H1 (cell line): Measurements from ENCODE around the gene SAFB2. TPM values are rescaled to one million over a fixed set of nuclear protein-coding genes. Genes with fewer than 3 reads are reported as not detected.

Experiments
- CTCF ChIA-PET: fragments of 300-600 bp; sonication (Branson Sonifier 250); formaldehyde crosslinking; loops from one replicate; lab custom pipeline; 2021; ENCODE audit not compliant: partially characterized antibody; lab: Charles Lee
- POLR2A ChIA-PET: fragments of 300-600 bp; sonication (Branson Sonifier 250); formaldehyde crosslinking; loops from one replicate; lab custom pipeline; 2021; ENCODE audit warnings: inconsistent platforms; ENCODE audit not compliant: partially characterized antibody; lab: Charles Lee
- DNase-seq, 2 experiments: peaks; one replicate each; pipeline versions ENCODE4 v3.0.0 to v3.0.0-alpha.2; 2010 to 2022; ENCODE audit warnings: low spot score in 2 of 2, low read depth in 1 of 2, mixed read lengths in 1 of 2
- FAIRE-seq: peaks from 2 replicates; lab custom pipeline; 2011; peaks lifted over from hg19 to GRCh38; lab: Jason Lieb, UNC
- H2AFZ ChIP-seq: 2 replicates; pipeline ENCODE4 v1.8.1; 2012; ENCODE audit warnings: low read length, inconsistent platforms
- H2AK5ac ChIP-seq: 2 replicates; pipeline ENCODE4 v1.6.1; 2013; ENCODE audit warnings: low read depth, low read length
- H2BK120ac ChIP-seq: replicated peaks from 2 replicates; pipeline ENCODE3; 2013; ENCODE audit warnings: low read depth, low read length, inconsistent platforms
- H2BK12ac ChIP-seq: 2 replicates; pipeline ENCODE4 v1.6.1; 2013; ENCODE audit warnings: low read depth, low read length
- H2BK15ac ChIP-seq: 2 replicates; pipeline ENCODE4 v1.6.1; 2013; ENCODE audit warnings: low read length
- H2BK20ac ChIP-seq: 2 replicates; pipeline ENCODE4 v1.6.1; 2013; ENCODE audit warnings: low read length
- H2BK5ac ChIP-seq: 2 replicates; pipeline ENCODE4 v1.6.1; 2013; ENCODE audit warnings: low read depth, low read length
- H3K14ac ChIP-seq: 2 replicates; pipeline ENCODE4 v1.6.1; 2013; ENCODE audit warnings: inconsistent platforms; ENCODE audit not compliant: insufficient read length
- H3K18ac ChIP-seq: 2 replicates; pipeline ENCODE4 v1.6.1; 2013; ENCODE audit warnings: low read length; ENCODE audit errors: extremely low read depth
- H3K23ac ChIP-seq: 2 replicates; pipeline ENCODE4 v1.6.1; 2013; ENCODE audit warnings: inconsistent platforms; ENCODE audit not compliant: insufficient read length
- H3K23me2 ChIP-seq: 2 replicates; pipeline ENCODE4 v1.6.1; 2013; ENCODE audit warnings: low read depth, low read length
- H3K27ac ChIP-seq: 2 replicates; pipeline ENCODE4 v1.6.1; 2011; ENCODE audit warnings: low read depth, low read length, inconsistent platforms
- H3K27me3 ChIP-seq, 4 experiments: replicated peaks in 1 of 4; 1 replicate in 1 of 4; 2 replicates in 3 of 4; pipeline versions ENCODE4 v1.6.1 to v1.8.1; 2011 to 2013; ENCODE audit warnings: low read length in 3 of 4, mild to moderate bottlenecking in 3 of 4, inconsistent platforms in 2 of 4, mixed read lengths in 2 of 4, moderate library complexity in 1 of 4; ENCODE audit not compliant: control insufficient read depth in 3 of 4, insufficient read depth in 3 of 4; ENCODE audit errors: extremely low read depth in 1 of 4
- H3K36me3 ChIP-seq, 4 experiments: 2 replicates each; pipeline versions ENCODE4 v1.6.1 to v1.8.1; 2011 to 2013; ENCODE audit warnings: mild to moderate bottlenecking in 4 of 4, low read length in 3 of 4, moderate library complexity in 2 of 4, control low read depth in 1 of 4, inconsistent platforms in 1 of 4; ENCODE audit not compliant: insufficient read depth in 4 of 4, control insufficient read depth in 2 of 4
- H3K4ac ChIP-seq: replicated peaks from 2 replicates; pipeline ENCODE3; 2013; ENCODE audit warnings: low read length, low read depth, mixed read lengths, inconsistent platforms; ENCODE audit not compliant: insufficient read length
- H3K4me1 ChIP-seq, 4 experiments: replicated peaks in 1 of 4; 1 replicate in 1 of 4; 2 replicates in 3 of 4; pipeline versions ENCODE4 v1.6.1 to v1.8.1; 2011 to 2013; ENCODE audit warnings: low read length in 3 of 4, inconsistent platforms in 2 of 4, mixed read lengths in 1 of 4; ENCODE audit not compliant: insufficient read depth in 4 of 4, control insufficient read depth in 3 of 4
- H3K4me2 ChIP-seq, 2 experiments: 2 replicates each; pipeline versions ENCODE4 v1.6.1 to v1.8.1; 2011 to 2013; ENCODE audit warnings: low read depth in 2 of 2, low read length in 2 of 2, control low read depth in 1 of 2, inconsistent platforms in 1 of 2, mild to moderate bottlenecking in 1 of 2; ENCODE audit not compliant: insufficient read depth in 1 of 2
- H3K4me3 ChIP-seq, 4 experiments: fragments of 200-600, 300-600 bp in 1 of 4; sonication (generic), shearing (Covaris generic), sonication (Bioruptor Twin) in 1 of 4; 2 replicates each; pipeline versions ENCODE4 v1.5.1 to v1.8.1; 2011 to 2016; ENCODE audit warnings: low read length in 4 of 4, low read depth in 3 of 4, control low read depth in 2 of 4, inconsistent platforms in 2 of 4, mild to moderate bottlenecking in 2 of 4, mixed read lengths in 1 of 4, moderate library complexity in 1 of 4; ENCODE audit not compliant: insufficient read depth in 2 of 4; ENCODE audit errors: extremely low read depth in 1 of 4
- H3K56ac ChIP-seq: replicated peaks from 2 replicates; pipeline ENCODE3; 2013; ENCODE audit warnings: low read depth, mild to moderate bottlenecking, mixed read lengths, low read length, inconsistent platforms; ENCODE audit not compliant: insufficient read length
- H3K79me1 ChIP-seq: 2 replicates; pipeline ENCODE4 v1.6.1; 2013; ENCODE audit warnings: low read depth, low read length, control low read depth
- H3K79me2 ChIP-seq, 2 experiments: 2 replicates each; pipeline versions ENCODE4 v1.6.1 to v1.8.1; 2012 to 2013; ENCODE audit warnings: low read length in 2 of 2, mild to moderate bottlenecking in 2 of 2, inconsistent platforms in 1 of 2; ENCODE audit not compliant: insufficient read depth in 2 of 2, control insufficient read depth in 1 of 2
- H3K9ac ChIP-seq, 4 experiments: replicated peaks in 1 of 4; 1 replicate in 1 of 4; 2 replicates in 3 of 4; pipeline versions ENCODE4 v1.6.1 to v1.8.1; 2011 to 2013; ENCODE audit warnings: low read depth in 3 of 4, low read length in 3 of 4, control low read depth in 2 of 4, mild to moderate bottlenecking in 2 of 4, moderate library complexity in 2 of 4, inconsistent platforms in 1 of 4; ENCODE audit errors: extremely low read depth in 1 of 4
- H3K9me3 ChIP-seq, 2 experiments: 2 replicates each; pipeline versions ENCODE4 v1.6.1 to v1.8.1; 2012 to 2013; ENCODE audit warnings: mild to moderate bottlenecking in 2 of 2, moderate library complexity in 2 of 2, control low read depth in 1 of 2, inconsistent platforms in 1 of 2, low read depth in 1 of 2, low read length in 1 of 2, mixed read lengths in 1 of 2; ENCODE audit not compliant: insufficient read depth in 2 of 2
- H4K20me1 ChIP-seq, 2 experiments: replicated peaks in 1 of 2; 2 replicates each; pipeline versions ENCODE3 to v1.8.1; 2011 to 2013; ENCODE audit warnings: inconsistent platforms in 2 of 2, low read length in 2 of 2, mild to moderate bottlenecking in 1 of 2; ENCODE audit not compliant: insufficient read depth in 2 of 2, control insufficient read depth in 1 of 2
- H4K5ac ChIP-seq: 2 replicates; pipeline ENCODE4 v1.6.1; 2013; ENCODE audit warnings: low read length, low read depth, mixed read lengths, inconsistent platforms; ENCODE audit not compliant: insufficient read length
- H4K8ac ChIP-seq: 2 replicates; pipeline ENCODE4 v1.8.0; 2013; ENCODE audit warnings: mild to moderate bottlenecking, moderate library complexity, low read length, inconsistent platforms; ENCODE audit not compliant: insufficient read depth; ENCODE audit errors: extremely low read depth
- H4K91ac ChIP-seq: replicated peaks from 2 replicates; pipeline ENCODE3; 2013; ENCODE audit warnings: low read length, mixed read lengths, inconsistent platforms; ENCODE audit not compliant: insufficient read length
- CHD2 ChIP-seq: IDR thresholded peaks from 2 replicates; pipeline ENCODE4 v1.6.1; 2012; ENCODE audit warnings: low read length, improper control_type of control experiment
- CREB1 ChIP-seq: IDR thresholded peaks from 2 replicates; pipeline ENCODE4 v1.6.1; 2012; ENCODE audit warnings: inconsistent platforms
- EP300 ChIP-seq, 2 experiments: IDR thresholded peaks; 1 replicate in 1 of 2; 2 replicates in 1 of 2; pipeline ENCODE4 v1.6.1; 2011 to 2012; ENCODE audit warnings: low read depth in 2 of 2, low read length in 2 of 2, mild to moderate bottlenecking in 2 of 2, borderline replicate concordance in 1 of 2, inconsistent platforms in 1 of 2, moderate library complexity in 1 of 2
- GABPA ChIP-seq: IDR thresholded peaks from 2 replicates; pipeline ENCODE4 v1.6.1; 2011; ENCODE audit warnings: mild to moderate bottlenecking, low read length, moderate library complexity, borderline replicate concordance; ENCODE audit not compliant: insufficient read depth
- NRF1 ChIP-seq: IDR thresholded peaks from 2 replicates; pipeline ENCODE4 v1.6.1; 2011; ENCODE audit warnings: mild to moderate bottlenecking, low read depth, low read length, improper control_type of control experiment
- SIRT6 ChIP-seq: IDR thresholded peaks from one replicate; pipeline ENCODE4 v1.7.1; 2012; ENCODE audit warnings: low read length, inconsistent platforms
- SP2 ChIP-seq: IDR thresholded peaks from 2 replicates; pipeline ENCODE4 v1.6.1; 2012; ENCODE audit warnings: mild to moderate bottlenecking, low read length, inconsistent platforms
- WGBS, 2 experiments: shearing (Covaris generic) in 1 of 2; methylation state at CpG; one replicate each; pipeline versions ENCODE4 v1.1.6 to v1.1.7; 2013 to 2015; ENCODE audit warnings: low lambda C conversion rate in 2 of 2, mixed read lengths in 2 of 2, inconsistent platforms in 1 of 2, low coverage in 1 of 2, missing lambda C conversion rate in 1 of 2; ENCODE audit not compliant: insufficient replicate concordance in 2 of 2, insufficient coverage in 1 of 2, insufficient read length in 1 of 2; ENCODE audit errors: extremely low coverage in 1 of 2, missing lambda C conversion rate in 1 of 2; 5-methylcytosine and 5-hydroxymethylcytosine counted together
- polyA plus RNA-seq, 7 experiments: library from polyadenylated mRNA; depleted of rRNA in 3 of 7; stranded (reverse) in 5 of 7; unstranded in 2 of 7; fragments of >200 nt in 5 of 7; fragments of 200-250 nt in 2 of 7; gene quantifications; 1 replicate in 5 of 7; 2 replicates in 1 of 7; 4 replicates in 1 of 7; pipeline versions ENCODE4 v1.2.1 to v1.2.3, GENCODE V29; 2011 to 2013; ENCODE audit warnings: missing spikeins in 2 of 7, mixed read lengths in 2 of 7
- total RNA-seq: library from RNA; stranded (reverse); fragmentation: NEBNext Ultra II Directional; extraction: Animal tissue kit (Norgen Biotek cat#: 25700); gene quantifications from 2 replicates; pipeline ENCODE4 v1.2.1, GENCODE V29; 2021

The SAFB2 gene
- total and polyA plus RNA-seq, 2 of the 8 experiments (the other 6 are each of a cell fraction or from before 2014, with no cell fraction given): 14.8 to 63.8 TPM

GRCh38 chr19:5558101-5558621, 64.4 kb downstream of the SAFB2 start:
- H3K36me3 ChIP-seq: no peaks in the 10 kb centered on the region
- no peaks in the 10 kb centered on the region for H3K79me1 ChIP-seq
- H3K56ac ChIP-seq: no peak overlapping the region
- no peak overlapping the region for H3K23ac ChIP-seq
- H3K27me3 ChIP-seq: no peaks in the 10 kb centered on the region
- H2AK5ac ChIP-seq: 0 out of 2 replicates have a peak overlapping the region, but pooled peaks have one; percentile 24
- FAIRE-seq (no peak), DNase-seq (no peak)
- H4K91ac ChIP-seq: no peak overlapping the region
- no peaks in the 10 kb centered on the region for H4K20me1 ChIP-seq
- 0 out of 2 replicates have a peak overlapping the region, but pooled peaks have one; percentile 13 for H2BK20ac ChIP-seq
- POLR2A ChIA-PET: interaction anchor here (0.9 to 1.0 kb wide), 2 partner anchors 65 to 204 kb away, joined by 3 to 5 read pairs; partner anchors contain the start of genes SAFB and SAFB2
- H4K8ac ChIP-seq: no peak overlapping the region
- no peak overlapping the region for H3K14ac ChIP-seq
- no peak overlapping the region for H2AFZ ChIP-seq
- H3K4me2 ChIP-seq: no peak overlapping the region
- H3K18ac ChIP-seq: no peak overlapping the region
- H3K23me2 ChIP-seq: peaks cover 2% of the 10 kb centered on the region; the same call in 1 of the 2 replicates
- H2BK12ac ChIP-seq: no peak overlapping the region
- peaks cover 5 to 8% of the 10 kb centered on the region in 2 experiments; a peak in 3 of 4 replicates for H3K9me3 ChIP-seq
- H2BK15ac ChIP-seq: no peak overlapping the region
- 79% methylated on average over 2 of the region's 2 CpGs; no CpG with 5 or more reads in 1 of the 2 experiments for whole genome bisulfite sequencing, 2 experiments
- no peaks in the 10 kb centered on the region for H3K79me2 ChIP-seq
- H2BK120ac ChIP-seq: no peak overlapping the region
- no peak overlapping the region for H4K5ac ChIP-seq
- no peak overlapping the region for H3K4ac ChIP-seq
- H3K4me1 ChIP-seq: peaks cover 0 to 9% (median 4%) of the 10 kb centered on the region in 4 experiments; a peak in 3 of 7 replicates
- no peak overlapping the region for H3K27ac ChIP-seq
- no peak overlapping the region for H2BK5ac ChIP-seq
- CTCF ChIA-PET: interaction anchor here (0.6 to 12.1 kb wide), 7 partner anchors 10 to 54 kb away, joined by 3 to 206 read pairs (median 3); partner anchors contain the start of gene TINCR
- TF ChIP-seq CHD2 (no peak), EP300 (IDR thresholded peaks at IDR 0.05; ENCODE audit: borderline replicate concordance in 1 of 2, low read depth in 2 of 2, low read length in 2 of 2) (no peak), CREB1 (no peak), SP2 (no peak), SIRT6 (no peak), NRF1 (no peak), GABPA (no peak)
- no peak overlapping the region for H3K9ac ChIP-seq
- no peak overlapping the region for H3K4me3 ChIP-seq
